GM23338 (cell line): ENCODE results near the gene KPNA2.
"Not testable (repeated sequence)": the region's sequence is repeated elsewhere in the genome, so short reads cannot be mapped to it uniquely, and the experiment has no call there.

ENCODE experiments used
- CREB1 ChIP-seq: fragments of 250-450 bp; sonication (Bioruptor Pico); IDR thresholded peaks from 2 replicates; pipeline ENCODE4 v1.5.0; 2020; ENCODE audit warnings: low read depth, mild to moderate bottlenecking, moderate library complexity
- ETS1 ChIP-seq: IDR thresholded peaks from 2 replicates; pipeline ENCODE4 v1.6.1; 2016; ENCODE audit warnings: antibody characterized with exemption
- EZH2 ChIP-seq: fragments of 200-600 bp; sonication (generic); IDR thresholded peaks from one replicate; pipeline ENCODE4 v1.8.0; 2017; ENCODE audit warnings: antibody characterized with exemption, mild to moderate bottlenecking, low read depth; ENCODE audit not compliant: unreplicated experiment
- EZH2phosphoT487 ChIP-seq: fragments of 200-600 bp; sonication (generic); IDR thresholded peaks from one replicate; pipeline ENCODE4 v1.8.1; 2018; ENCODE audit warnings: antibody characterized with exemption; ENCODE audit not compliant: unreplicated experiment
- JUNB ChIP-seq: IDR thresholded peaks from one replicate; pipeline ENCODE4 v1.6.1; 2016; ENCODE audit warnings: antibody characterized with exemption; ENCODE audit not compliant: unreplicated experiment
- NANOG ChIP-seq: IDR thresholded peaks from 2 replicates; pipeline ENCODE4 v1.6.1; 2016; ENCODE audit warnings: antibody characterized with exemption, borderline replicate concordance
- POLR2AphosphoS5 ChIP-seq: IDR thresholded peaks from 2 replicates; pipeline ENCODE4 v1.6.1; 2016; ENCODE audit warnings: antibody characterized with exemption, low read depth
- STAT1 ChIP-seq: IDR thresholded peaks from one replicate; pipeline ENCODE4 v1.6.1; 2016; ENCODE audit warnings: antibody characterized with exemption; ENCODE audit not compliant: unreplicated experiment
- TF ChIP-seq, protein P1 (sequence below), 2 experiments: fragments of 200-600 bp in 1 of 2; sonication (generic) in 1 of 2; conservative IDR thresholded peaks; 2 replicates each; pipeline versions ENCODE4 v1.5.1 to v1.6.1; 2016 to 2017; ENCODE audit warnings: antibody characterized with exemption in 2 of 2, low read depth in 2 of 2, mild to moderate bottlenecking in 2 of 2, moderate library complexity in 1 of 2
- TF ChIP-seq, protein P2 (sequence below): IDR thresholded peaks from one replicate; pipeline ENCODE4 v1.6.1; 2018; ENCODE audit warnings: antibody characterized with exemption; ENCODE audit not compliant: unreplicated experiment

GRCh38 chr17:68087131-68087623 lies 51.6 kb downstream of the KPNA2 start:
- TF ChIP-seq, protein P1, sequence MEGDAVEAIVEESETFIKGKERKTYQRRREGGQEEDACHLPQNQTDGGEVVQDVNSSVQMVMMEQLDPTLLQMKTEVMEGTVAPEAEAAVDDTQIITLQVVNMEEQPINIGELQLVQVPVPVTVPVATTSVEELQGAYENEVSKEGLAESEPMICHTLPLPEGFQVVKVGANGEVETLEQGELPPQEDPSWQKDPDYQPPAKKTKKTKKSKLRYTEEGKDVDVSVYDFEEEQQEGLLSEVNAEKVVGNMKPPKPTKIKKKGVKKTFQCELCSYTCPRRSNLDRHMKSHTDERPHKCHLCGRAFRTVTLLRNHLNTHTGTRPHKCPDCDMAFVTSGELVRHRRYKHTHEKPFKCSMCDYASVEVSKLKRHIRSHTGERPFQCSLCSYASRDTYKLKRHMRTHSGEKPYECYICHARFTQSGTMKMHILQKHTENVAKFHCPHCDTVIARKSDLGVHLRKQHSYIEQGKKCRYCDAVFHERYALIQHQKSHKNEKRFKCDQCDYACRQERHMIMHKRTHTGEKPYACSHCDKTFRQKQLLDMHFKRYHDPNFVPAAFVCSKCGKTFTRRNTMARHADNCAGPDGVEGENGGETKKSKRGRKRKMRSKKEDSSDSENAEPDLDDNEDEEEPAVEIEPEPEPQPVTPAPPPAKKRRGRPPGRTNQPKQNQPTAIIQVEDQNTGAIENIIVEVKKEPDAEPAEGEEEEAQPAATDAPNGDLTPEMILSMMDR (conservative IDR thresholded peaks at IDR 0.05; ENCODE audit: low read depth in 2 of 2), result not testable (repeated sequence)
- not testable (repeated sequence) for TF ChIP-seq ETS1, JUNB, EZH2phosphoT487, EZH2, POLR2AphosphoS5, NANOG, CREB1, STAT1
- TF ChIP-seq, protein P2, sequence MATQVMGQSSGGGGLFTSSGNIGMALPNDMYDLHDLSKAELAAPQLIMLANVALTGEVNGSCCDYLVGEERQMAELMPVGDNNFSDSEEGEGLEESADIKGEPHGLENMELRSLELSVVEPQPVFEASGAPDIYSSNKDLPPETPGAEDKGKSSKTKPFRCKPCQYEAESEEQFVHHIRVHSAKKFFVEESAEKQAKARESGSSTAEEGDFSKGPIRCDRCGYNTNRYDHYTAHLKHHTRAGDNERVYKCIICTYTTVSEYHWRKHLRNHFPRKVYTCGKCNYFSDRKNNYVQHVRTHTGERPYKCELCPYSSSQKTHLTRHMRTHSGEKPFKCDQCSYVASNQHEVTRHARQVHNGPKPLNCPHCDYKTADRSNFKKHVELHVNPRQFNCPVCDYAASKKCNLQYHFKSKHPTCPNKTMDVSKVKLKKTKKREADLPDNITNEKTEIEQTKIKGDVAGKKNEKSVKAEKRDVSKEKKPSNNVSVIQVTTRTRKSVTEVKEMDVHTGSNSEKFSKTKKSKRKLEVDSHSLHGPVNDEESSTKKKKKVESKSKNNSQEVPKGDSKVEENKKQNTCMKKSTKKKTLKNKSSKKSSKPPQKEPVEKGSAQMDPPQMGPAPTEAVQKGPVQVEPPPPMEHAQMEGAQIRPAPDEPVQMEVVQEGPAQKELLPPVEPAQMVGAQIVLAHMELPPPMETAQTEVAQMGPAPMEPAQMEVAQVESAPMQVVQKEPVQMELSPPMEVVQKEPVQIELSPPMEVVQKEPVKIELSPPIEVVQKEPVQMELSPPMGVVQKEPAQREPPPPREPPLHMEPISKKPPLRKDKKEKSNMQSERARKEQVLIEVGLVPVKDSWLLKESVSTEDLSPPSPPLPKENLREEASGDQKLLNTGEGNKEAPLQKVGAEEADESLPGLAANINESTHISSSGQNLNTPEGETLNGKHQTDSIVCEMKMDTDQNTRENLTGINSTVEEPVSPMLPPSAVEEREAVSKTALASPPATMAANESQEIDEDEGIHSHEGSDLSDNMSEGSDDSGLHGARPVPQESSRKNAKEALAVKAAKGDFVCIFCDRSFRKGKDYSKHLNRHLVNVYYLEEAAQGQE, result not testable (repeated sequence)
